ENCODE results near the gene PRPS2.

Gene PRPS2

DNA sequence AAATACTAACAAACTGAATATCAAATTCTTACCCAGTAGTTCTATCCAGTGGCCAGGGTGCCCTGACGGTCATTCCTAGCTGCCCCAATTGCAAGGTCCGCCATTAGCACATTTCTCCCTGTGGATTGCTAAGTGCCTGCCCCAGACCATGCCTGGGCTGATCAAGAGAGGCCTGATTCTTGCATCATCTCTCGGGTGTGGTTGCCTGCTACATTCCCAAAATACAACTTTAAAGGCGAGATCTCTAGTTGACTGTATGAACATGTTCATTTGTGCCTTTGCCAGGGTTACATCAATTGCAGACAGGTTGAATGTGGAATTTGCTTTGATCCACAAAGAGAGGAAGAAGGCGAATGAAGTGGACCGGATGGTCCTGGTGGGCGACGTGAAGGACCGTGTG lies 28.0 kb downstream of the PRPS2 start:
- DNase-seq: no peak

- DNase-seq: no peak
These were observed 29.5 kb downstream of the PRPS2 start for GRCh38 chrX:12820737-12821136.

DNA sequence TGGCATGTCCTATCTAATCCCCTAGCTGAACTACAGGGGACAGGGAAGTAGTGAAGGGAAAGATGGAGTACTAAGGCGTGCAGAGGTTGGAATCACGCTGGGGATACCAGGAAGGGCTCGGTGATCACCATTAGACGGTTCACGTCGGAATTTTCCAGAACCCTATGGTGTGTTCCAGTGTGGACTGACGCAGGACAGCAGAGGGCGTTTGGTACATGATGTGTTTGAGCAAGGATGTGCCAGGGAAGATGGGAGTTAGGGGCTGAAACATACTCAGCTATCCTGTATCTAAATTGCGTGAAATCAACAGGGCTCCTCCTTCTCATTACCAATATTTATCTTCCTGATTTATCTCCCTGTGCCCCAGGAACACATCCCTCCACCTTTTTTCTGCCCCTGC lies 33.7 kb downstream of the PRPS2 start:
- no peak for DNase-seq

GRCh38 chrX:12825801-12826200 lies 34.6 kb downstream of the PRPS2 start:
- no peak for DNase-seq

DNA sequence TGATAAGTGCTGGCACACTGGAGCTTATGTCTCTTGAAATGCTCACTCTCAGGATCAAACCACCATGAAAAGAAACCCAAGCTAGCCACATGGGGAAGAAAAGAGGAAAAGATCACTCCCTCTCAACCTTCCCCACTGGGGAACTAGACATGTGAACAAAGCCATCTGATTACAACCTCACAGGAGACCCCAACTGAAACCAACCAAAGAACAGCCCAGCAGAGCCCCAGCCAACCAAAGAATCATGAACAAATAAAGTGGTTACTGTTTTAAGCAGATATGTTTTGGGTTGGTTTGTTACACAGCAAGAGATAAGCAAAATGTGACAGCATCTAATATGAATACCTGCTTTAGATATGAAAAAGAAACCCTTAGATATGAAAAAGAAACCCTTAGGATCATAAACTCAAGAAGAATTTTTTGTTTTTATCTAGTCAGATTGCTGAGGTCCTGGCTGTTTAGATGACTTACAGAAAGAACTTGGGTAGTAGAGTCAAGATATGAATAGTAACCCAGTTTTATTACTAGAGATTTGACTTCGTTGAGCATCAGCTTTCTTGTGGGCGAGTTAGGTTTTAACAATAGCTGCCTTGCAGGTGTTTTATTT lies 52.0 kb downstream of the PRPS2 start:
- no peak for DNase-seq

DNA sequence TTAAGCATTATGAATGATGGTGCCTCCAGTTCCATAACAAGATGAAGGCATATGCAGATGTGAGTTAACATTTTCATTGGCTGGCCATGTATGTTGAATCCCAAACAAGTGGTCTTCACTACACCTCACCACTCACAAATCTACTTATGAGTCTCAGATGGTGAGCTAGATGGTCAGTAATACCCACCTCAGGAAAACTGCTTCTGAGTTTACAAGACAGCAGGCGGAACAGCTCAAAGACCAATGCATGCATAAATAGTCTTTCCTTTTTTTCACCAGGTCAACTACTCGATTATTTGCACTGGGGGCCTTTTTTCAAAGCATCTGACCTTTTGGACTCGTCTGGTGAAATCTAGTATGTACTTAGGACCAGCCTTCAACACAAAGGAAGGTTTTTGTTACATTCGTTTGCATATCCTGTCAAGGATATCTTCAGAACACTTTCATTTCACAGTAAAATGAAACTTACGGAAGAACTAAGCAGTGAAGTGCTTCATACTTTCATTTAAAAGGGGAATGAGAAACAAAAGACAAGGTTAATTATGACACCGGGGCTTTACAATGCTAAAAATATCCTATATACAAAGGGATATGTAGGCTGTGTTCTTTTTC lies 52.6 kb downstream of the PRPS2 start:
- DNase-seq: no peak

GRCh38 chrX:12844319-12844718 lies 53.1 kb downstream of the PRPS2 start:
- DNase-seq: no peak

- DNase-seq: no peak
These were observed 74.1 kb downstream of the PRPS2 start for GRCh38 chrX:12865359-12865758.

- DNase-seq: no peak
These were observed 75.5 kb downstream of the PRPS2 start, which contains the start of gene TLR7 for GRCh38 chrX:12866451-12867377. TLR7 (plus strand) TSS chrX:12867072; CDS start chrX:12867579, 507 bp downstream.

- no peak for DNase-seq
These were observed 76.5 kb downstream of the PRPS2 start for GRCh38 chrX:12867685-12868084.

GRCh38 chrX:12868747-12869146 lies 77.5 kb downstream of the PRPS2 start:
- no peak for DNase-seq

DNA sequence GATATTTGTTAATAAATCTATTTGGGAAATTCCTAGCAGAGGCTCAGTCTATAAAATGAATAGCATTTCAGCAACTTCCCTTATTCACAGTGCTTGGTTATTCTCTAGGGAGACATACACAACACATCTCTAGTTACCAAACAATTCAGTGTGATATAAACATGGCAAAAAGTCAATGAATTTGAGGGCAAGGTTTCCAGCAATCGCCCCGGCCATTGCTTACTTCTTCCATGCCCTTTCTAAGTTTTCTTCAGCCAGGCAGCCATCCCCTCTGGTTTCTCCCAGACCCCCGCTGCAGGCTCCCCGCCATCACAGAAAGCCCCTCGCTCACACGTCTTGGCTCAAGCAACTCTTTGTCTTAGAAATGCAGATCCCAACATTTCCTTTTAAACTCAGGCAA lies 80.0 kb downstream of the PRPS2 start:
- no peak for DNase-seq

GRCh38 chrX:12872741-12873140 lies 81.5 kb downstream of the PRPS2 start:
- DNase-seq: no peak
